HUES48 (cell line): ENCODE measurements around the gene MZT2B.
"Not testable (repeated sequence)": the region's sequence is repeated elsewhere in the genome, so short reads cannot be mapped to it uniquely, and the experiment has no call there.

Experiments
- H3K27ac ChIP-seq: one replicate; pipeline ENCODE4 v1.7.0; 2013; ENCODE audit warnings: low read depth, low read length, inconsistent platforms
- H3K27me3 ChIP-seq: 2 replicates; pipeline ENCODE4 v1.6.1; 2013; ENCODE audit warnings: mild to moderate bottlenecking, low read length; ENCODE audit not compliant: control insufficient read depth, insufficient read depth
- H3K36me3 ChIP-seq: 2 replicates; pipeline ENCODE4 v1.6.1; 2013; ENCODE audit warnings: low read length; ENCODE audit not compliant: control insufficient read depth, insufficient read depth
- H3K4me1 ChIP-seq: 2 replicates; pipeline ENCODE4 v1.6.1; 2013; ENCODE audit warnings: mild to moderate bottlenecking, low read length; ENCODE audit not compliant: control insufficient read depth, insufficient read depth
- H3K4me3 ChIP-seq: 2 replicates; pipeline ENCODE4 v1.5.1; 2013; ENCODE audit warnings: mild to moderate bottlenecking, low read depth, low read length
- H3K9ac ChIP-seq: 2 replicates; pipeline ENCODE4 v1.6.1; 2013; ENCODE audit warnings: mild to moderate bottlenecking, low read depth, low read length, moderate library complexity
- H3K9me3 ChIP-seq: 2 replicates; pipeline ENCODE4 v1.6.1; 2013; ENCODE audit warnings: low read length; ENCODE audit not compliant: control insufficient read depth, insufficient read depth

MZT2B gene

DNA sequence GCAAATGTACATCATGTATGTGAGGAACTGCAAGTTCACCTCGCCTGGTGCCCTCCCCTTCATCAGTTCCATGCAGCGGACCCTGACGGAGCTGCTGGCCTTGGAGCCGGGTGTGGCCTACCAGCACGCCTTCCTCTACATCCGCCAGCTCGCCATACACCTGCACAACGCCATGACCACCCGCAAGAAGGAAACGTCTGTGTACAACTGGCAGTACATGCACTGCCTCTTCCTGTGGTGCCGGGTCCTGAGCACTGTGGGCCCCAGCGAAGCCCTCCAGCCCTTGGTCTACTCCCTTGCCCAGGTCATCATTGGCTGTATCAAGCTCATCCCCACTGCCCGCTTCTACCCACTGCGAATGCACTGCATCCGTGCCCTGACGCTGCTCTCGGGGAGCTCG is 48.3 kb downstream of the MZT2B start:
- H3K36me3 ChIP-seq: not testable (repeated sequence)

DNA sequence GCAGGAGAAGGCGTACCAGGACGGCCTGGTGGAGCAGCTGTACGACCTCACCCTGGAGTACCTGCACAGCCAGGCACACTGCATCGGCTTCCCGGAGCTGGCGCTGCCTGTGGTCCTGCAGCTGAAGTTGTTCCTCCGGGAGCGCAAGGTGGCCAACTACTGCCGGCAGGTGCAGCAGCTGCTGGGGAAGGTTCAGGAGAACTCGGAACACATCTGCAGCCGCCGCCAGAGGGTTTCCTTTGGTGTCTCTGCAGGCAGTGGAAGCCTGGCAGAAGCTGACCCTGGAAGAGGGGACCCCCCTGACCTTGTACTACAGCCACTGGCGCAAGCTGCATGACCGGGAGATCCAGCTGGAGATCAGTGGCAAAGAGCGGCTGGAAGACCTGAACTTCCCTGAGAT is 48.8 kb downstream of the MZT2B start:
- not testable (repeated sequence) for H3K4me1 ChIP-seq, H3K27me3 ChIP-seq, H3K9ac ChIP-seq, H3K36me3 ChIP-seq, H3K4me3 ChIP-seq, H3K9me3 ChIP-seq, H3K27ac ChIP-seq

More for the DNA sequence above, 48.3 kb downstream of the MZT2B start:
- H3K9ac ChIP-seq, H3K4me3 ChIP-seq, H3K4me1 ChIP-seq, H3K27me3 ChIP-seq, H3K9me3 ChIP-seq, H3K27ac ChIP-seq: not testable (repeated sequence)

DNA sequence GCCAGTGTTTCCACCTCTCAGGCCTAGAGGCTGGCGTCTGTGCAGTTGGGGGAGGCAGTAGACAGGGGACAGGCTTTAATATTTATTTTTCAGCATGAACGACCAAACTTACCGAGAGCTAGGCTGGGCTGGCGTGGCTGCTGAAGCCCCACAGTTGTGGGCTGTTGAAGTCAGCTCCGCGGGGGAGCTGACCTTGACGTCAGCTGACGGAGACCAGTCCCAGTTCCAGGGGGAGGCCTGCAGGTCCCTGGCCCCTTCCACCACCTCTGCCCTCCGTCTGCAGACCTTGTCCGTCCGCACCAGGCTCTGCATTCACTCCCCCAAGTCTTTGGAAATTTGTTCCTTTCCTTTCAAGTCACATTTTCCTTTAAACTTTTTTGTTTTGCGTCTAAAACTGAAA is 49.6 kb downstream of the MZT2B start:
- H3K27me3 ChIP-seq: no peaks in the 10 kb centered on the region
- H3K36me3 ChIP-seq: no peaks in the 10 kb centered on the region
- no peaks in the 10 kb centered on the region for H3K4me1 ChIP-seq
- H3K9ac ChIP-seq: no peak overlapping the region
- no peak overlapping the region for H3K4me3 ChIP-seq
- H3K27ac ChIP-seq: no peak overlapping the region
- no peaks in the 10 kb centered on the region for H3K9me3 ChIP-seq

DNA sequence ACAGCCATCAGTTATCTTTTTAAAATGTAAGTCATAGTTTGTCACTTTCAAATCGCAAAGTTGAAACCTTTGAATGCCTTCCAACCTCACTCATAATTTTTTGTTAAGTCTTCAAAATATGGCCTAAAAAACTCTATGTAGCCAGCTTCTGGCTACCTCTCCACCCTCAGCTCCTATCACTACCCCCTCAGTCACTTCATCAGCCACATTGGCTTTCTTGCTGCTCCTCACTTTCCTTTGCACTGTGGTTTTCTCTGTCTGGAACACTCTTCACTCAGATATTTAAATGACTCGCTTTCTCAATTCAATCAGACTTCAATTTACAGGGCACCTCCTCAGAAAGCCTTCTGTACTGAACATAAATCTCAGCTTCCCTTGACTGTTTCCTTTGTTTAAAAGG is 51.0 kb downstream of the MZT2B start:
- not testable (repeated sequence) for H3K36me3 ChIP-seq, H3K9me3 ChIP-seq, H3K9ac ChIP-seq, H3K4me1 ChIP-seq, H3K4me3 ChIP-seq, H3K27me3 ChIP-seq, H3K27ac ChIP-seq

DNA sequence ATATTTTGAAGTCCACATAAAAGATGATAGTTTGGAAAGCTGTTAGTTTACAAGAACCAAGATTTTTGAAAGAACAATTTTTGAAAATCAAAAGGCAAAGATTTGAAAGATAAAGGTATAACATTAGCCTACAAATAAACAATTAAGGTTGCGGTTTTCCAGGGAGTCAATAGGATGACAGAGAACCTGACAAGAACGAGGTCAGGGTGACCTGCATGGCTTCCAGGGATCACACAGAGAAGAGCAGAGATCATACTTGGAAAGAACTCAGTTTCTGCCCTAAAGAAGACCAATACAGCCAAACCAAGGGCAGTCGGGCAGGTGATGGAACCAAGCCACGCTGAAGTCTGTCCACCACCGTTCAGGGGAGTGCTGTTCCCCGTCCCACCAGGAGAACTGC is 57.5 kb downstream of the MZT2B start:
- not testable (repeated sequence) for H3K9me3 ChIP-seq, H3K27me3 ChIP-seq, H3K27ac ChIP-seq, H3K9ac ChIP-seq, H3K4me1 ChIP-seq, H3K36me3 ChIP-seq, H3K4me3 ChIP-seq
